ENCODE results near the gene NDUFB6. TPM values are rescaled to one million over a fixed set of nuclear protein-coding genes. Genes with fewer than 3 reads are reported as not detected.
"Not testable (repeated sequence)": the region's sequence is repeated elsewhere in the genome, so short reads cannot be mapped to it uniquely, and the experiment has no call there.

Gene NDUFB6
- total and polyA plus RNA-seq, 10 donors = 18.0 to 36.7 (median 26.1) TPM

GRCh38 chr9:32526707-32527048, 46.3 kb downstream of the NDUFB6 start:
- H3K9me3 ChIP-seq = peaks cover 0 to 3% (median 0%) of the 10 kb centered on the region in 8 donors
- peaks cover 25 to 56% (median 36%) of the 10 kb centered on the region in 6 donors for H3K4me1 ChIP-seq
- H3K36me3 ChIP-seq = no peaks in the 10 kb centered on the region
- H3K27ac ChIP-seq = peak overlapping the region; percentile 79 to 94 (median 91)
- intact Hi-C loops (cut with DNase I; ENCODE audit: low total_unique reads) = no loop called here
- DNase-seq = no peak
- 12 to 15% (median 15%) methylated on average over 2 of the region's 2 CpGs for WGBS, 5 donors
- TF ChIP-seq POLR2A (IDR thresholded peaks at IDR 0.05) (no peak), CTCF (IDR thresholded peaks at IDR 0.05 in 8 of 11, conservative IDR thresholded peaks at IDR 0.05 in 3 of 11) (peak in 2 of 11 experiments; percentile 0 to 12)
- no peaks in the 10 kb centered on the region for H3K27me3 ChIP-seq (replicated peaks in 1 of 7)
- peak overlapping the region; percentile 60 to 90 (median 82) for H3K4me3 ChIP-seq

- intact Hi-C loops (cut with DNase I; ENCODE audit: low total_unique reads) = no loop called here
- Histone ChIP-seq H3K27me3 (replicated peaks in 1 of 7) (no peaks in the 10 kb centered on the region), H3K9me3 (peaks cover 0 to 3% (median 0%) of the 10 kb centered on the region in 8 donors), H3K4me3 (peak within 1 kb of the TSS; percentile 60 to 90 (median 82)), H3K36me3 (no peaks in the 10 kb centered on the region), H3K4me1 (peaks cover 25 to 61% (median 36%) of the 10 kb centered on the region in 6 donors), H3K27ac (peak within 1 kb of the TSS; percentile 79 to 94 (median 91))
- WGBS, 5 donors = 0 to 1% (median 0%) methylated on average over 37 of the region's 37 CpGs
- peak; percentile 95 for DNase-seq
- TF ChIP-seq POLR2AphosphoS5 (IDR thresholded peaks at IDR 0.05) = peak; percentile 89 to 98 (median 90)
- TF ChIP-seq CTCF (IDR thresholded peaks at IDR 0.05 in 8 of 11, conservative IDR thresholded peaks at IDR 0.05 in 3 of 11) = peak in 9 of 11 experiments; percentile 13 to 60 (median 51)
- peak in 1 of 3 donors; percentile 84 for TF ChIP-seq POLR2A (IDR thresholded peaks at IDR 0.05)
Measured at GRCh38 chr9:32526041-32526706, 46.8 kb downstream of the NDUFB6 start, which contains the start of gene RIGI. RIGI (minus strand) TSS chr9:32526196; CDS start chr9:32526166, 30 bp downstream.

- Histone ChIP-seq H3K4me3 (peak overlapping the region; percentile 60 to 90 (median 82)), H3K4me1 (peaks cover 25 to 63% (median 36%) of the 10 kb centered on the region in 6 donors), H3K27ac (peak overlapping the region; percentile 79 to 94 (median 91)), H3K36me3 (no peaks in the 10 kb centered on the region), H3K9me3 (peaks cover 0 to under 1% (median 0%) of the 10 kb centered on the region in 8 donors), H3K27me3 (replicated peaks in 1 of 7) (no peaks in the 10 kb centered on the region)
- 0 to 3% (median 1%) methylated on average over 4 of the region's 4 CpGs for whole genome bisulfite sequencing, 5 donors
- TF ChIP-seq POLR2AphosphoS5 (IDR thresholded peaks at IDR 0.05) (no peak), CTCF (IDR thresholded peaks at IDR 0.05 in 8 of 11, conservative IDR thresholded peaks at IDR 0.05 in 3 of 11) (no peak), POLR2A (IDR thresholded peaks at IDR 0.05) (no peak)
- intact Hi-C loops (cut with DNase I; ENCODE audit: low total_unique reads) = no loop called here
- no peak for DNase-seq
Measured at GRCh38 chr9:32525709-32526030, 47.3 kb downstream of the NDUFB6 start.

GRCh38 chr9:32524892-32525708, 47.9 kb downstream of the NDUFB6 start:
- 28 to 42% (median 33%) methylated on average over 22 of the region's 22 CpGs for WGBS, 5 donors
- peak; percentile 77 for DNase-seq
- H3K4me3 ChIP-seq = peak overlapping the region; percentile 60 to 90 (median 82)
- peak overlapping the region; percentile 79 to 94 (median 91) for H3K27ac ChIP-seq
- H3K27me3 ChIP-seq (replicated peaks in 1 of 7) = no peaks in the 10 kb centered on the region
- peaks cover 0 to 4% (median 0%) of the 10 kb centered on the region in 6 donors for H3K36me3 ChIP-seq
- intact Hi-C loops (cut with DNase I; ENCODE audit: low total_unique reads) = no loop called here
- no peaks in the 10 kb centered on the region for H3K9me3 ChIP-seq
- peaks cover 25 to 69% (median 36%) of the 10 kb centered on the region in 6 donors for H3K4me1 ChIP-seq
- TF ChIP-seq POLR2AphosphoS5 (IDR thresholded peaks at IDR 0.05) = no peak
- TF ChIP-seq CTCF (IDR thresholded peaks at IDR 0.05 in 8 of 11, conservative IDR thresholded peaks at IDR 0.05 in 3 of 11) = no peak
- no peak for TF ChIP-seq POLR2A (IDR thresholded peaks at IDR 0.05)

GRCh38 chr9:32524558-32524891, 48.4 kb downstream of the NDUFB6 start:
- H3K4me1 ChIP-seq = peaks cover 25 to 72% (median 36%) of the 10 kb centered on the region in 6 donors
- peak overlapping the region in 6 of 8 donors; percentile 79 to 94 (median 92) for H3K27ac ChIP-seq
- 83 to 90% (median 84%) methylated on average over 10 to 11 of the region's 11 CpGs for WGBS, 5 donors

More at GRCh38 chr9:32524558-32524891, 48.4 kb downstream of the NDUFB6 start:
- DNase-seq; H3K36me3 ChIP-seq; intact Hi-C loops (cut with DNase I; ENCODE audit: low total_unique reads); H3K9me3 ChIP-seq; H3K27me3 ChIP-seq (replicated peaks in 1 of 7): not testable (repeated sequence)
- H3K4me3 ChIP-seq = peak overlapping the region; percentile 60 to 90 (median 82)

All from spleen (tissue), 11 donors.